Urinary bladder (tissue), 4 donors: ENCODE results near the gene SIRPA. TPM values are rescaled to one million over a fixed set of nuclear protein-coding genes. Genes with fewer than 3 reads are reported as not detected.

ENCODE experiments used
- DNase-seq: peaks from one replicate; pipeline ENCODE4 v3.0.0-alpha.2; 2015; ENCODE audit errors: extremely low spot score
- H3K27ac ChIP-seq: one replicate; pipeline ENCODE4 v1.5.1; 2013; ENCODE audit warnings: low read depth, mild to moderate bottlenecking, moderate library complexity
- H3K36me3 ChIP-seq: one replicate; pipeline ENCODE4 v1.6.1; 2013; ENCODE audit warnings: mild to moderate bottlenecking, moderate library complexity; ENCODE audit not compliant: insufficient read depth
- H3K4me1 ChIP-seq: one replicate; pipeline ENCODE4 v1.6.1; 2013; ENCODE audit warnings: mild to moderate bottlenecking, moderate library complexity; ENCODE audit not compliant: insufficient read depth
- H3K4me3 ChIP-seq: one replicate; pipeline ENCODE4 v1.5.1; 2013; ENCODE audit warnings: low read depth, low read length
- WGBS: extraction: QIAGEN DNeasy Blood & Tissue Kit; methylation state at CpG from one replicate; pipeline ENCODE4 v1.1.7; 2013; 5-methylcytosine and 5-hydroxymethylcytosine counted together
- polyA plus RNA-seq: library from polyadenylated mRNA; stranded (reverse); fragments of 200-250 nt; gene quantifications from one replicate; pipeline ENCODE4 v1.2.3, GENCODE V29; 2013
- total RNA-seq: library from RNA; depleted of rRNA; stranded (reverse); fragments of >200 nt; gene quantifications from one replicate; pipeline ENCODE4 v1.2.3, GENCODE V29; 2014
- donor health status: healthy with polysubstance abuse.
- donor health status: healthy.

The SIRPA gene
- total and polyA plus RNA-seq, 2 donors = 11.2 to 27.8 TPM

- H3K4me3 ChIP-seq = no peak overlapping the region
- H3K4me1 ChIP-seq = no peaks in the 10 kb centered on the region
- no peak overlapping the region for H3K27ac ChIP-seq
- no peaks in the 10 kb centered on the region for H3K36me3 ChIP-seq
- WGBS = 88% methylated on average over 3 of the region's 3 CpGs
- DNase-seq = no peak
Observed at GRCh38 chr20:1929460-1929859, 34.3 kb downstream of the SIRPA start.

GRCh38 chr20:1930165-1930564 is 35.0 kb downstream of the SIRPA start:
- Histone ChIP-seq H3K27ac (no peak overlapping the region), H3K36me3 (no peaks in the 10 kb centered on the region)
- WGBS = 90% methylated on average over 6 of the region's 6 CpGs

GRCh38 chr20:1931830-1932229 is 36.6 kb downstream of the SIRPA start:
- Histone ChIP-seq H3K27ac (no peak overlapping the region), H3K4me1 (no peaks in the 10 kb centered on the region), H3K4me3 (no peak overlapping the region), H3K36me3 (no peaks in the 10 kb centered on the region)
- WGBS = 80% methylated on average over 5 of the region's 5 CpGs
- no peak for DNase-seq

More at GRCh38 chr20:1930165-1930564, 35.0 kb downstream of the SIRPA start:
- Histone ChIP-seq H3K4me3 (no peak overlapping the region), H3K4me1 (no peaks in the 10 kb centered on the region)
- no peak for DNase-seq

GRCh38 chr20:1932971-1933370 is 37.8 kb downstream of the SIRPA start:
- H3K27ac ChIP-seq = no peak overlapping the region
- H3K4me1 ChIP-seq = no peaks in the 10 kb centered on the region
- H3K36me3 ChIP-seq = no peaks in the 10 kb centered on the region
- no peak for DNase-seq
- no peak overlapping the region for H3K4me3 ChIP-seq
- 56% methylated on average over 2 of the region's 2 CpGs for WGBS

- Histone ChIP-seq H3K4me3 (no peak overlapping the region), H3K36me3 (no peaks in the 10 kb centered on the region), H3K27ac (no peak overlapping the region), H3K4me1 (no peaks in the 10 kb centered on the region)
- 22% methylated on average over 9 of the region's 9 CpGs for WGBS
- DNase-seq = no peak
Observed at GRCh38 chr20:1933465-1933870, 38.3 kb downstream of the SIRPA start.

GRCh38 chr20:1934156-1934555 is 38.9 kb downstream of the SIRPA start:
- H3K36me3 ChIP-seq = no peaks in the 10 kb centered on the region
- H3K27ac ChIP-seq = no peak overlapping the region
- WGBS = 36% methylated on average over 1 of the region's 1 CpG
- peak; percentile 36 for DNase-seq
- H3K4me1 ChIP-seq = no peaks in the 10 kb centered on the region
- H3K4me3 ChIP-seq = no peak overlapping the region

GRCh38 chr20:1934721-1935573 is 39.7 kb downstream of the SIRPA start:
- Histone ChIP-seq H3K4me1 (no peaks in the 10 kb centered on the region), H3K36me3 (no peaks in the 10 kb centered on the region), H3K27ac (no peak overlapping the region), H3K4me3 (no peak overlapping the region)
- WGBS = 55% methylated on average over 19 of the region's 19 CpGs
- no peak for DNase-seq

- H3K4me3 ChIP-seq = no peak overlapping the region
- H3K36me3 ChIP-seq = no peaks in the 10 kb centered on the region
- WGBS = 72% methylated on average over 15 of the region's 15 CpGs
- no peaks in the 10 kb centered on the region for H3K4me1 ChIP-seq
- H3K27ac ChIP-seq = no peak overlapping the region
- no peak for DNase-seq
Observed at GRCh38 chr20:1935696-1936366, 40.6 kb downstream of the SIRPA start.

- no peaks in the 10 kb centered on the region for H3K4me1 ChIP-seq
- 95% methylated on average over 25 of the region's 25 CpGs for WGBS
- DNase-seq = no peak
- H3K4me3 ChIP-seq = no peak overlapping the region
- H3K27ac ChIP-seq = no peak overlapping the region
- no peaks in the 10 kb centered on the region for H3K36me3 ChIP-seq
Observed at GRCh38 chr20:1937316-1937976, 42.2 kb downstream of the SIRPA start.

GRCh38 chr20:1938464-1939269 is 43.5 kb downstream of the SIRPA start:
- DNase-seq = no peak
- WGBS = 92% methylated on average over 14 of the region's 14 CpGs
- Histone ChIP-seq H3K27ac (no peak overlapping the region), H3K4me1 (no peaks in the 10 kb centered on the region), H3K36me3 (no peaks in the 10 kb centered on the region), H3K4me3 (no peak overlapping the region)

GRCh38 chr20:1939270-1939595 is 44.0 kb downstream of the SIRPA start:
- Histone ChIP-seq H3K36me3 (no peaks in the 10 kb centered on the region), H3K27ac (no peak overlapping the region), H3K4me3 (no peak overlapping the region), H3K4me1 (no peaks in the 10 kb centered on the region)
- no peak for DNase-seq
- 91% methylated on average over 4 of the region's 4 CpGs for WGBS

- Histone ChIP-seq H3K4me1 (no peaks in the 10 kb centered on the region), H3K36me3 (no peaks in the 10 kb centered on the region), H3K4me3 (no peak overlapping the region), H3K27ac (no peak overlapping the region)
- no peak for DNase-seq
- 78% methylated on average over 5 of the region's 5 CpGs for WGBS
Observed at GRCh38 chr20:1940581-1940980, 45.4 kb downstream of the SIRPA start.

GRCh38 chr20:1941226-1941625 is 46.0 kb downstream of the SIRPA start:
- Histone ChIP-seq H3K4me3 (no peak overlapping the region), H3K27ac (no peak overlapping the region), H3K36me3 (no peaks in the 10 kb centered on the region), H3K4me1 (no peaks in the 10 kb centered on the region)
- DNase-seq = no peak
- 44% methylated on average over 8 of the region's 8 CpGs for WGBS
